Lower leg skin (tissue), 4 donors: Measurements from ENCODE around the gene PLXDC2. TPM values are rescaled to one million over a fixed set of nuclear protein-coding genes. Genes with fewer than 3 reads are reported as not detected.
"Not testable (repeated sequence)": the region's sequence is repeated elsewhere in the genome, so short reads cannot be mapped to it uniquely, and the experiment has no call there.

ENCODE experiments used
- DNase-seq, 2 donors: peaks; one replicate each; pipeline ENCODE4 v3.0.0-alpha.2; 2019; ENCODE audit warnings: low spot score in 2 of 2
- H3K4me3 ChIP-seq: fragments of 200-600 bp; sonication (generic); 2 replicates; pipeline ENCODE4 v1.5.1; 2017; ENCODE audit warnings: mild to moderate bottlenecking, low read depth; ENCODE audit not compliant: poor library complexity, severe bottlenecking
- CTCF ChIP-seq, 3 donors: fragments of 450-650 bp; IDR thresholded peaks; one replicate each; pipeline ENCODE4 v1.5.1; 2016; ENCODE audit warnings: antibody characterized with exemption in 3 of 3, mild to moderate bottlenecking in 3 of 3, moderate library complexity in 2 of 3
- POLR2A ChIP-seq, 2 donors: fragments of 450-650 bp; IDR thresholded peaks; one replicate each; pipeline ENCODE4 v1.6.1; 2016 to 2017; ENCODE audit warnings: antibody characterized with exemption in 2 of 2, mild to moderate bottlenecking in 1 of 2, moderate library complexity in 1 of 2
- WGBS, 2 donors: methylation state at CpG; one replicate each; pipeline ENCODE4 v1.1.5; 2018; 5-methylcytosine and 5-hydroxymethylcytosine counted together
- intact Hi-C: fragments of 100-400 bp; cut with DNase I; formaldehyde crosslinking; loops from one replicate; pipeline ENCODE4 v1.15.0; 2023; ENCODE audit warnings: low total_unique reads
- total RNA-seq, 4 donors: library from RNA; depleted of rRNA; stranded (reverse); fragments of >200 nt; gene quantifications; one replicate each; pipeline ENCODE4 v1.1.0, GENCODE V29; 2016

PLXDC2 gene
- total RNA-seq, 4 donors from 2014 or later: 75.3 to 113 (median 95.3) TPM

- intact Hi-C loops: no loop called here
- TF ChIP-seq CTCF (IDR thresholded peaks at IDR 0.05) (no peak), POLR2A (IDR thresholded peaks at IDR 0.05) (no peak)
- 0 to 30% methylated on average over 1 of the region's 1 CpG for WGBS, 2 donors
- no peak overlapping the region for H3K4me3 ChIP-seq
- DNase-seq: no peak
Measured at GRCh38 chr10:19987931-19988330, 171.7 kb downstream of the PLXDC2 start.

GRCh38 chr10:19993714-19994315, 177.6 kb downstream of the PLXDC2 start:
- no peak for TF ChIP-seq POLR2A (IDR thresholded peaks at IDR 0.05)
- no peak for TF ChIP-seq CTCF (IDR thresholded peaks at IDR 0.05)
- intact Hi-C loops: no loop called here
- no peak overlapping the region for H3K4me3 ChIP-seq
- DNase-seq: no peak
- 53 to 70% methylated on average over 3 of the region's 3 CpGs for WGBS, 2 donors

- H3K4me3 ChIP-seq: no peak overlapping the region
- intact Hi-C loops: no loop called here
- DNase-seq: no peak
- no peak for TF ChIP-seq POLR2A (IDR thresholded peaks at IDR 0.05)
- no peak for TF ChIP-seq CTCF (IDR thresholded peaks at IDR 0.05)
- WGBS, 2 donors: 60 to 62% methylated on average over 2 of the region's 2 CpGs
Measured at GRCh38 chr10:19998482-19998881, 182.2 kb downstream of the PLXDC2 start.

GRCh38 chr10:19999431-19999830, 183.2 kb downstream of the PLXDC2 start:
- DNase-seq: no peak
- H3K4me3 ChIP-seq: no peak overlapping the region
- TF ChIP-seq CTCF (IDR thresholded peaks at IDR 0.05) (no peak), POLR2A (IDR thresholded peaks at IDR 0.05) (no peak)
- intact Hi-C loops: no loop called here
- 91 to 94% methylated on average over 1 of the region's 1 CpG for WGBS, 2 donors

GRCh38 chr10:20002026-20002425, 185.8 kb downstream of the PLXDC2 start:
- intact Hi-C loops, H3K4me3 ChIP-seq, DNase-seq: not testable (repeated sequence)
- WGBS, 2 donors: 92 to 94% methylated on average over 2 of the region's 2 CpGs

- intact Hi-C loops: no loop called here
- DNase-seq: no peak
- 93 to 98% methylated on average over 3 of the region's 3 CpGs for WGBS, 2 donors
- no peak for TF ChIP-seq CTCF (IDR thresholded peaks at IDR 0.05)
- no peak for TF ChIP-seq POLR2A (IDR thresholded peaks at IDR 0.05)
- no peak overlapping the region for H3K4me3 ChIP-seq
Measured at GRCh38 chr10:20002657-20003056, 186.4 kb downstream of the PLXDC2 start.
